C4-2B (cell line): ENCODE results near the gene RBM47.

Source experiments
- ZFX ChIP-seq: fragments of 450-650 bp; IDR thresholded peaks from 2 replicates; pipeline ENCODE4 v1.6.1; 2017
- TF ChIP-seq, protein P1 (sequence below): fragments of 450-650 bp; conservative IDR thresholded peaks from 2 replicates; pipeline ENCODE4 v1.5.1; 2017; ENCODE audit warnings: mild to moderate bottlenecking

DNA sequence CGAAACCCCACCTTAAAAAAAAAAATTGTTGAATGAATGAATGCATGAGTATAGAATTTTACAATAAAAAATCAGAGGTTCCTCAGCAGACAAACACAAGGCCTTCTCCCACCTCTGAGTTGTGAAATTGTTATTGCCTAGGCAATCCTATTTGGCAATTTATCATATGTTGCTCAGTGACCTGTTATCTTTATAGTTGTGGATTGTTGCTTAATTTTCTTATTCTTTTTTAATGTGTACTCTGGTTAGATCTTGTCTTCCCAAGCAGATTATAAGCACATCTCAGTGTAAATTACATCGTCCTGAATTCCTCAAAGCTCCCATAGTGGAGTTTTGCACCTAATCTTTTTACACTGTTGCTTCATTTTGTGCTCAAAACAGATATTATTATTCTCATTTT is 71.9 kb downstream of the RBM47 start:
- TF ChIP-seq, protein P1, sequence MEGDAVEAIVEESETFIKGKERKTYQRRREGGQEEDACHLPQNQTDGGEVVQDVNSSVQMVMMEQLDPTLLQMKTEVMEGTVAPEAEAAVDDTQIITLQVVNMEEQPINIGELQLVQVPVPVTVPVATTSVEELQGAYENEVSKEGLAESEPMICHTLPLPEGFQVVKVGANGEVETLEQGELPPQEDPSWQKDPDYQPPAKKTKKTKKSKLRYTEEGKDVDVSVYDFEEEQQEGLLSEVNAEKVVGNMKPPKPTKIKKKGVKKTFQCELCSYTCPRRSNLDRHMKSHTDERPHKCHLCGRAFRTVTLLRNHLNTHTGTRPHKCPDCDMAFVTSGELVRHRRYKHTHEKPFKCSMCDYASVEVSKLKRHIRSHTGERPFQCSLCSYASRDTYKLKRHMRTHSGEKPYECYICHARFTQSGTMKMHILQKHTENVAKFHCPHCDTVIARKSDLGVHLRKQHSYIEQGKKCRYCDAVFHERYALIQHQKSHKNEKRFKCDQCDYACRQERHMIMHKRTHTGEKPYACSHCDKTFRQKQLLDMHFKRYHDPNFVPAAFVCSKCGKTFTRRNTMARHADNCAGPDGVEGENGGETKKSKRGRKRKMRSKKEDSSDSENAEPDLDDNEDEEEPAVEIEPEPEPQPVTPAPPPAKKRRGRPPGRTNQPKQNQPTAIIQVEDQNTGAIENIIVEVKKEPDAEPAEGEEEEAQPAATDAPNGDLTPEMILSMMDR, result no peak
- no peak for TF ChIP-seq ZFX
